Lung (tissue), 12 donors: ENCODE measurements around the gene MIR17HG. TPM values are rescaled to one million over a fixed set of nuclear protein-coding genes. Genes with fewer than 3 reads are reported as not detected.
A peak's percentile ranks its signal among the peaks of the same experiment; 100 is the strongest.

Source experiments
- ATAC-seq: fragments of 200-7000 bp; cut with Tn5 transposase; one replicate; pipeline ENCODE4 v1.9.1; 2020; ENCODE audit warnings: moderate number of reproducible peaks; ENCODE audit not compliant: insufficient read depth, low FRiP score
- DNase-seq, 3 donors: peaks; one replicate each; pipeline ENCODE4 v3.0.0-alpha.2; 2013 to 2017
- H3K27ac ChIP-seq, 2 donors: one replicate each; pipeline ENCODE4 v1.5.1; 2013; ENCODE audit warnings: mild to moderate bottlenecking in 2 of 2, moderate library complexity in 2 of 2, control low read depth in 1 of 2, inconsistent platforms in 1 of 2, low read depth in 1 of 2, low read length in 1 of 2
- H3K27me3 ChIP-seq, 3 donors: one replicate each; pipeline ENCODE4 v1.5.1; 2013; ENCODE audit warnings: low read length in 2 of 3; ENCODE audit not compliant: control insufficient read depth in 3 of 3, insufficient read depth in 3 of 3
- H3K36me3 ChIP-seq, 4 donors: one replicate each; pipeline ENCODE4 v1.5.1; 2013; ENCODE audit warnings: low read length in 4 of 4, mild to moderate bottlenecking in 1 of 4, moderate library complexity in 1 of 4; ENCODE audit not compliant: control insufficient read depth in 4 of 4, insufficient read depth in 4 of 4
- H3K4me1 ChIP-seq, 5 donors: one replicate each; pipeline ENCODE4 v1.5.1; 2013; ENCODE audit warnings: low read length in 5 of 5, mild to moderate bottlenecking in 2 of 5, moderate library complexity in 1 of 5; ENCODE audit not compliant: control insufficient read depth in 5 of 5, insufficient read depth in 5 of 5
- H3K4me3 ChIP-seq: one replicate; pipeline ENCODE4 v1.5.1; 2013; ENCODE audit warnings: mild to moderate bottlenecking, control low read depth, moderate library complexity
- H3K9ac ChIP-seq, 2 donors: one replicate each; pipeline ENCODE4 v1.5.1; 2013; ENCODE audit warnings: low read length in 2 of 2, control low read depth in 1 of 2; ENCODE audit not compliant: insufficient read depth in 1 of 2
- H3K9me3 ChIP-seq, 4 donors: one replicate each; pipeline ENCODE4 v1.5.1; 2013; ENCODE audit warnings: low read length in 3 of 4, mild to moderate bottlenecking in 1 of 4, moderate library complexity in 1 of 4; ENCODE audit not compliant: control insufficient read depth in 4 of 4, insufficient read depth in 3 of 4
- WGBS, 2 donors: extraction: QIAGEN DNeasy Blood & Tissue Kit; methylation state at CpG; one replicate each; pipeline ENCODE4 v1.1.7; 2013; 5-methylcytosine and 5-hydroxymethylcytosine counted together
- polyA plus RNA-seq, 2 donors: library from polyadenylated mRNA; stranded (reverse); fragments of 200-250 nt; gene quantifications; one replicate each; pipeline ENCODE4 v1.2.1, GENCODE V29; 2013
- total RNA-seq, 2 donors: library from RNA; depleted of rRNA in 1 of 2; stranded (reverse); fragments of >200 nt in 1 of 2; gene quantifications; one replicate each; pipeline ENCODE4 v1.2.1, GENCODE V29; 2014 to 2021
- TF ChIP-seq, protein P1 (sequence below): IDR thresholded peaks from 2 replicates; pipeline ENCODE4 v1.5.1; 2012; ENCODE audit warnings: mild to moderate bottlenecking; ENCODE audit errors: control extremely low read depth, extremely low read depth
- donor health status: control.
- donor health status: control.
- donor health status: Bipolar disorder and iron deficiency.
- donor health status: healthy.
- donor health status: DM: yes; HTN: yes; CAD: no.

MIR17HG gene
- total and polyA plus RNA-seq, 4 donors, result 0.60 to 8.8 (median 7.1) TPM

DNA sequence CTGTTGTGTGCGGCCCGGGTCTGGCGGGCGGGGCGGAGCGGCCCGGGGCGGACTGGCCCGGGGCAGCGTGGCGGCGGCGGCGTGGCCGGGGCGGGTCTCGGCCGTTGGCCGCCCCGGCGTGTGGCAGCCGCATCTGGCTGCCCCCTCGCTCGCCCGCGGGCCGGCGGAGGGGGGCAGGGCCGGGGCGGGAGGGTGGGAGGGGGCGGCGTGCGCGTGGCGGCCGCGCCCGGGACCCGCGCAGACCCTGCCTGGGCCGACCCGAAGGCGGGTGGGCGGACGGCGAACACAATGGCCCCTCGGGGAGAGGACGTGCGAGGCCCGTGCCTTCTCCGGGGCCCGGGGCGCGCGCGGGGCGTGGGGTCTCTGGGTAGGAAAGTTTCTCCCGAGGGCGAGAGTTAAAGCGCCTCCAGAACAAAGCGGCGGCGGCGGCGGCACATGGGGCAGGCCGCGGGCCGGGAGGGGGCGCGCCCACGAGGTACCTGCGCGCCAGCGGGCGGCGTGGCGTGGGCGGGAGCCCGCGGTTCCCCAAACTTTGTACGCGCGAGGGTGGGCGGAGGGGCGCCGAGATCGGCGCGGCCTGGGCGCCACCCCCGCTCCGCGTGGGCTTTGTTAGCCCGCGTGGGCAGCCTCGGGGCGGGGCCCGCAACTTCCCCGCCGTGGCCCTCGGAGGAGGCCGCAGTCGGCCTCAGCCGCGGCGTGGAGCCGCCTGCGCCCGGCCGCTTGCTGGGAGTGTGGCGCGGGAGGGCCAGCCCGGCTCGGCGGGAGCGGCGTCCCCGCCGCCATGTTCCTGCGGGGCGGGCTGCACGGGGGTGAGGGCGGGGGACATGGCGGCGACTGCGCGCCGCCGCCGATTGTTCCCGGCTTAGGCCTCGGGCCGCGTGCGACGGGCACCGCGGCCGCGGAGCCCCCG lies 764 bp downstream of the MIR17HG start:
- Histone ChIP-seq H3K36me3 (peaks cover 0 to 12% (median 7%) of the 10 kb centered on the region in 4 donors), H3K4me3 (peak overlapping the region; percentile 94), H3K9ac (peak overlapping the region in 1 of 2 donors; percentile 18), H3K27ac (peak overlapping the region; percentile 98 to 100), H3K9me3 (no peaks in the 10 kb centered on the region), H3K27me3 (peaks cover 0 to 26% (median 12%) of the 10 kb centered on the region in 3 donors), H3K4me1 (peaks cover 2 to 35% (median 14%) of the 10 kb centered on the region in 5 donors)
- peak; percentile 39 for ATAC-seq
- peak; percentile 37 to 48 (median 41) for DNase-seq
- 1% methylated on average over 74 to 141 of the region's 141 CpGs for WGBS, 2 donors
- TF ChIP-seq, protein P1, sequence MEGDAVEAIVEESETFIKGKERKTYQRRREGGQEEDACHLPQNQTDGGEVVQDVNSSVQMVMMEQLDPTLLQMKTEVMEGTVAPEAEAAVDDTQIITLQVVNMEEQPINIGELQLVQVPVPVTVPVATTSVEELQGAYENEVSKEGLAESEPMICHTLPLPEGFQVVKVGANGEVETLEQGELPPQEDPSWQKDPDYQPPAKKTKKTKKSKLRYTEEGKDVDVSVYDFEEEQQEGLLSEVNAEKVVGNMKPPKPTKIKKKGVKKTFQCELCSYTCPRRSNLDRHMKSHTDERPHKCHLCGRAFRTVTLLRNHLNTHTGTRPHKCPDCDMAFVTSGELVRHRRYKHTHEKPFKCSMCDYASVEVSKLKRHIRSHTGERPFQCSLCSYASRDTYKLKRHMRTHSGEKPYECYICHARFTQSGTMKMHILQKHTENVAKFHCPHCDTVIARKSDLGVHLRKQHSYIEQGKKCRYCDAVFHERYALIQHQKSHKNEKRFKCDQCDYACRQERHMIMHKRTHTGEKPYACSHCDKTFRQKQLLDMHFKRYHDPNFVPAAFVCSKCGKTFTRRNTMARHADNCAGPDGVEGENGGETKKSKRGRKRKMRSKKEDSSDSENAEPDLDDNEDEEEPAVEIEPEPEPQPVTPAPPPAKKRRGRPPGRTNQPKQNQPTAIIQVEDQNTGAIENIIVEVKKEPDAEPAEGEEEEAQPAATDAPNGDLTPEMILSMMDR, result no peak

DNA sequence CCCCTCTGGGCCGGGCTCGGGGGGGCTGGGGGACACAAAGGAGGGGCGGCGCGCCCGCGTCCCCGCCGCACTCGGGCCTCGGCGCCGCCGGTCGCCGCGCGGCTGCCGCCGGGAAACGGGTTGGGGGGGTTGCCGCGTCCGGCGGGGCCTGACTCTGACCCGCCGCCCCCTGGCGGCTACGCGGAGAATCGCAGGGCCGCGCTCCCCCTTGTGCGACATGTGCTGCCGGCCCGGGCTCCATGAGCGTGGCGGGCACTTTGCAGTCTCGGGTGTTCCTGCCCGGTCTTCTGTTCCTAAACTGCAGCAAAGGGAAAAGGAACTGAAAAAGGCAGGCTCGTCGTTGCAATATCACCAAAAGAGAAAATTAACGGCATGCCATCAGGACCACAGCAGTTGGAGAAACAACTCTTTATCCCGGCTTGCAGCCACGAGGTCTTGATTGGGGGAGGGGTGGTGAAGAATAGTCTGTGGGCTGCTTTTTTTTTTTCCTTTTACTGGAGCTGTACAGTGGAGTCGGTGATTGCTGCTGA lies 1.5 kb downstream of the MIR17HG start:
- Histone ChIP-seq H3K9me3 (no peaks in the 10 kb centered on the region), H3K27me3 (peaks cover 0 to 20% (median 12%) of the 10 kb centered on the region in 3 donors), H3K27ac (peak overlapping the region; percentile 98 to 100), H3K36me3 (peaks cover 0 to 18% (median 8%) of the 10 kb centered on the region in 4 donors), H3K9ac (no peak overlapping the region), H3K4me1 (peaks cover 2 to 42% (median 17%) of the 10 kb centered on the region in 5 donors), H3K4me3 (peak overlapping the region; percentile 94)
- ATAC-seq (peak; percentile 77), DNase-seq (peak; percentile 91 to 95 (median 93))
- TF ChIP-seq, protein P1, result peak; percentile 77
- WGBS, 2 donors, result 1% methylated on average over 31 to 46 of the region's 46 CpGs

DNA sequence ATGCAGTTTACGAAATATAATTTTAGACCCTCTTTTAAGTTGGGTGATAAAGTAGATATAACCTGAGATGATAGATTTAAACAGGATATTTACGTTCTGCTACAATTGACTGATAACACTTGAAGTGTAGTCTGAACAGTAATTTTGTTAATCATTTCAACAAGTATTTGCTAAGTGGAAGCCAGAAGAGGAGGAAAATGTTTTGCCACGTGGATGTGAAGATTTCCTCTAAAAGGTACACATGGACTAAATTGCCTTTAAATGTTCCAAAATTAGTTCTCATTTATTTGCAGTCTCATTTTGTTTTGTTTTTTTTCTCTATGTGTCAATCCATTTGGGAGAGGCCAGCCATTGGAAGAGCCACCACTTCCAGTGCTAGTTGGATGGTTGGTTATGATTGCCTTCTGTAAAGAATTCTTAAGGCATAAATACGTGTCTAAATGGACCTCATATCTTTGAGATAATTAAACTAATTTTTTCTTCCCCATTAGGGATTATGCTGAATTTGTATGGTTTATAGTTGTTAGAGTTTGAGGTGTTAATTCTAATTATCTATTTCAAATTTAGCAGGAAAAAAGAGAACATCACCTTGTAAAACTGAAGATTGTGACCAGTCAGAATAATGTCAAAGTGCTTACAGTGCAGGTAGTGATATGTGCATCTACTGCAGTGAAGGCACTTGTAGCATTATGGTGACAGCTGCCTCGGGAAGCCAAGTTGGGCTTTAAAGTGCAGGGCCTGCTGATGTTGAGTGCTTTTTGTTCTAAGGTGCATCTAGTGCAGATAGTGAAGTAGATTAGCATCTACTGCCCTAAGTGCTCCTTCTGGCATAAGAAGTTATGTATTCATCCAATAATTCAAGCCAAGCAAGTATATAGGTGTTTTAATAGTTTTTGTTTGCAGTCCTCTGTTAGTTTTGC lies 2.8 kb downstream of the MIR17HG start:
- no peak for DNase-seq

More for the DNA sequence above, 2.8 kb downstream of the MIR17HG start:
- TF ChIP-seq, protein P1, result no peak
- H3K9ac ChIP-seq, result no peak overlapping the region
- peaks cover 0 to 24% (median 13%) of the 10 kb centered on the region in 4 donors for H3K36me3 ChIP-seq
- 34 to 43% methylated on average over 5 of the region's 5 CpGs for WGBS, 2 donors
- no peak for ATAC-seq
- H3K27ac ChIP-seq, result no peak overlapping the region
- H3K4me1 ChIP-seq, result peaks cover 2 to 44% (median 17%) of the 10 kb centered on the region in 5 donors
- peaks cover 0 to 10% (median 7%) of the 10 kb centered on the region in 3 donors for H3K27me3 ChIP-seq
- H3K4me3 ChIP-seq, result no peak overlapping the region
- no peaks in the 10 kb centered on the region for H3K9me3 ChIP-seq
